A673 (cell line): Measurements from ENCODE around the gene STAMBP. TPM values are rescaled to one million over a fixed set of nuclear protein-coding genes. Genes with fewer than 3 reads are reported as not detected.

Source experiments
- BruUV-seq: library from RNA; stranded (reverse); fragments of 400-500 nt; replicated peaks from 2 replicates; lab custom pipeline; 2021; lab: Mats Ljungman, UMichigan
- CTCF ChIA-PET: fragments of 300-600 bp; sonication (Branson Sonifier 250); formaldehyde crosslinking; loops from one replicate; lab custom pipeline; 2022; ENCODE audit warnings: antibody characterized with exemption; lab: Charles Lee
- POLR2A ChIA-PET: fragments of 300-600 bp; sonication (Branson Sonifier 250); formaldehyde crosslinking; loops from one replicate; lab custom pipeline; 2022; ENCODE audit warnings: antibody characterized with exemption; ENCODE audit not compliant: low non-redundant PET; lab: Charles Lee
- DNase-seq: peaks from one replicate; pipeline ENCODE4 v3.0.0-alpha.2; 2015; ENCODE audit warnings: low spot score
- H3K27ac ChIP-seq: fragments of 200-600 bp; sonication (generic); 2 replicates; pipeline ENCODE4 v1.5.1; 2016; ENCODE audit warnings: mixed run types, low read depth, mild to moderate bottlenecking, mixed read lengths, antibody characterized with exemption, low read length; ENCODE audit not compliant: poor library complexity, severe bottlenecking
- H3K27me3 ChIP-seq: fragments of 200-600 bp; sonication (generic); replicated peaks from 2 replicates; pipeline ENCODE4 v1.6.1; 2017; ENCODE audit warnings: mixed run types, low read depth, mild to moderate bottlenecking, mixed read lengths, antibody characterized with exemption, low read length; ENCODE audit not compliant: insufficient read depth, poor library complexity
- H3K36me3 ChIP-seq: fragments of 200-600 bp; sonication (generic); 2 replicates; pipeline ENCODE4 v1.6.1; 2016; ENCODE audit warnings: mixed run types, mild to moderate bottlenecking, mixed read lengths, antibody characterized with exemption, low read length; ENCODE audit not compliant: insufficient read depth, poor library complexity, severe bottlenecking
- H3K4me1 ChIP-seq: fragments of 200-600 bp; sonication (generic); 2 replicates; pipeline ENCODE4 v1.6.1; 2017; ENCODE audit warnings: mixed run types, mild to moderate bottlenecking, mixed read lengths, antibody characterized with exemption, low read length; ENCODE audit not compliant: insufficient read depth, poor library complexity, severe bottlenecking
- H3K4me3 ChIP-seq: fragments of 200-600 bp; sonication (generic); 2 replicates; pipeline ENCODE4 v1.5.1; 2016; ENCODE audit warnings: low read depth, mixed run types, mild to moderate bottlenecking, mixed read lengths, low read length; ENCODE audit not compliant: poor library complexity, severe bottlenecking
- H3K9me3 ChIP-seq: fragments of 200-600 bp; sonication (generic); 2 replicates; pipeline ENCODE4 v1.6.1; 2016; ENCODE audit warnings: mixed run types, low read depth, mild to moderate bottlenecking, mixed read lengths, antibody characterized with exemption, low read length; ENCODE audit not compliant: poor library complexity, severe bottlenecking
- CTCF ChIP-seq: fragments of 300-800, 200-600 bp; sonication (generic); conservative IDR thresholded peaks from 2 replicates; pipeline ENCODE4 v1.5.1; 2017; ENCODE audit warnings: low read depth, mild to moderate bottlenecking, antibody characterized with exemption, low read length, moderate library complexity, mixed read lengths
- EZH2 ChIP-seq: fragments of 200-600 bp; sonication (generic); IDR thresholded peaks from 2 replicates; pipeline ENCODE4 v1.6.1; 2017; ENCODE audit warnings: borderline replicate concordance, low read depth, mild to moderate bottlenecking, mixed read lengths, antibody characterized with exemption, low read length; ENCODE audit not compliant: poor library complexity, severe bottlenecking
- intact Hi-C: fragments of 100-400 bp; cut with micrococcal nuclease; formaldehyde crosslinking; loops from one replicate; pipeline ENCODE4 v1.10.0; 2022; ENCODE audit not compliant: unreplicated experiment
- total RNA-seq: library from RNA; stranded (reverse); gene quantifications from 2 replicates; pipeline ENCODE4 v1.2.3, GENCODE V29; 2021

The STAMBP gene
- total RNA-seq, 1 experiment from 2014 or later: 67.1 TPM

DNA sequence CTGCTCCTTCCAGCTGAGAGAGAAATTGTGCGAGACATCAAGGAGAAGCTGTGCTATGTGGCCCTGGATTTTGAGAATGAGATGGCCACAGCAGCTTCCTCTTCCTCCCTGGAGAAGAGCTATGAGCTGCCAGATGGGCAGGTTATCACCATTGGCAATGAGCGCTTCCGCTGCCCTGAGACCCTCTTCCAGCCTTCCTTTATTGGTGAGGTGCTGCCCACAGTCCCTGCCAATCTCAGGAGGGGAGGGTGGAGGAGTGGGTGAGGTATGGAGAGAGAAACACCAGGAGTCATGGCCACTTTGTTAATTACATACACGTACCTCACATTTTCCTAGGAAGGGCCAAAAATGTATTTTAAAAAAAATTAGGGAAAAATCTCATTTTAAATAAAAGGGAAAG lies 85.9 kb downstream of the STAMBP start:
- Histone ChIP-seq H3K27ac (no peak overlapping the region), H3K9me3 (no peaks in the 10 kb centered on the region), H3K27me3 (no peaks in the 10 kb centered on the region), H3K4me1 (no peaks in the 10 kb centered on the region), H3K4me3 (no peak overlapping the region), H3K36me3 (no peaks in the 10 kb centered on the region)
- TF ChIP-seq EZH2 (no peak), CTCF (no peak)
- DNase-seq: no peak
- CTCF ChIA-PET: no interaction called here
- no TSS peak for BruUV-seq
- POLR2A ChIA-PET: no interaction called here
- intact Hi-C loops: no loop called here

DNA sequence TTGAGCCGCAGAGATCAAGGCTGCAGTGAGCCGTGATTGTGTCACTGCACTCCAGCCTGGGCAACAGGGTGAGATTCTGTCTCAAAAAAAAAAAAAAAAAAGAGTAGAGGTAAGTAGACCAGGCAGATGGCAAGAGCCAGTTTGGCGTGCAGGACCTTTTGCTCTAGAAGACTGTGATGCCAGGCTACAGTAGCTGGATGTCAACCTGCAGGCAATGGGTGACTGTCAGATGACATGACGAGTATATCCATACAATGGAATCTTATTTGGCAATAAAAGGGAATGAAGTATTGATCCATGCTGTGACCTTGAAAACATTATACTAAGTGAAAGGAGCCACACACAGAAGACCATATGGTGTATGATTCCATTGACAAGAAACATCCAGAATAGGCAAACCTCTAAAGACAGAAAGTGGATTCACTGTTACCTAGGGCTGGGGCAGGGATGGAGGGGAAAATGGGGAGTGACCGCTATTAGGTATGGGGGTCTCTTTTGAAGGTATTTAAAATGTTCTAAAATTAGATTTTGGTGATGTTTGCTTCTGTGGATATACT lies 86.8 kb downstream of the STAMBP start:
- BruUV-seq: no TSS peak
- intact Hi-C loops: no loop called here
- ChIA-PET CTCF (no interaction called here), POLR2A (no interaction called here)
- TF ChIP-seq EZH2 (no peak), CTCF (no peak)
- H3K36me3 ChIP-seq: no peaks in the 10 kb centered on the region
- H3K27me3 ChIP-seq: no peaks in the 10 kb centered on the region
- no peak overlapping the region for H3K27ac ChIP-seq
- no peak for DNase-seq
- H3K4me1 ChIP-seq: no peaks in the 10 kb centered on the region
- H3K9me3 ChIP-seq: no peaks in the 10 kb centered on the region
- no peak overlapping the region for H3K4me3 ChIP-seq

DNA sequence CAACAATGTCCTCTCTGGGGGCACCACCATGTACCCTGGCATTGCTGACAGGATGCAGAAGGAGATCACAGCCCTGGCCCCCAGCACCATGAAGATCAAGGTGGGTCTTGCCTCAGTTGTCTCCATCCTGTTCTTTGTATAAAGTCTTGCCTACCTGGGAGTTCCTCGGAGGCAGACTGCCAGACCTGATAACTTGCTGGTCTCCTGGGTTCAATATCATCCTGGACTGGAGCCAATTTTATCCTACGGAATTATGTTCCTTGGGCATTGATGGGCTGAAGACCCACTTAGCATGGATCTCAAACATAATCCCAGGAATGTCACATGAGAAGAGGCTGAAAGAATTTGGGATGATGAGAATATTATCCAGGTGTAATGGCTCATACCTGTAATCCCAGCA lies 87.9 kb downstream of the STAMBP start:
- Histone ChIP-seq H3K27me3 (no peaks in the 10 kb centered on the region), H3K4me3 (no peak overlapping the region), H3K4me1 (no peaks in the 10 kb centered on the region), H3K36me3 (no peaks in the 10 kb centered on the region), H3K9me3 (no peaks in the 10 kb centered on the region), H3K27ac (no peak overlapping the region)
- CTCF ChIA-PET: no interaction called here
- no peak for DNase-seq
- TF ChIP-seq CTCF: no peak
- TF ChIP-seq EZH2: no peak
- POLR2A ChIA-PET: no interaction called here
- intact Hi-C loops: no loop called here
- BruUV-seq: no TSS peak
